NCI-H774 (cell line): Measurements from ENCODE around the gene PLEKHO2.

Experiments
- DNase-seq: peaks from one replicate; lab custom pipeline; 2025; lab: John Stamatoyannopoulos, UW

Gene PLEKHO2

DNA sequence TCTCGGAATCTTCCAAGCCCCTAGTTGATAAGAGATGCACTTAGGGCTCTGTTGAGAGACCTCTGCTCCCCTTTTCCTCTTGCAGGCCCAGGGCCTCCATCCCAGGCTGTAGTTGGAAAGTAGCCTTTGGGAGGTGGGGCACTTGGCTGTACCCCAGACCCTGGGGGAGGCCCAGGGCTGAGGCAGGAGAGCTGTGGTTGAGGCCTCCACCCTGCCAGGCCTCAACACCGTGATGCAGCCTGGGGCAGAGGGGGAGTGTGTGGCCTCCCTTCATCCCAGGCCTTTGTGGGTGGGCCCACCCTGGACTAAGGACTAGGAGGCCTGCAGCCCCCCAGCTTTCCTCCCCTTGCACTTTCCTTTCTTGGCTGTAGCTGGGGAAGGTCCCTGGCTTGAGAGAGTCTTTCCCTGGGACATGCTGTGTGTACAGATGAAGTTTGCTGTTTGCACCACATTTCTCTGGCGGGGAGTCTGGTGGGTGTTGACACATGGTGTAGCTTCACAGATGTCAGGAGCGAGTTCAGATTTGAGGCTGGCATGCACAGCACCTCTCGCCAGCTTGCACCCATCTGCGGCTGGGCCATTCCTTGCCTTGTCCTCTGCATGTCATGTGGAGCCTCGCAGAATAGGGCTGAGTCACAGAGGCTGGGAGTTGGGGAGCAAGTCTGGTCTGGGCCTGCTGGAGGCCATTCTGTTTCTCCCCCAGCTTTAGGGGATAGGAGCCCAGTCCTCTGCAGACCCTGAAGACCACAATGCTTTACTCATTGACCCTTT lies 13.7 kb downstream of the PLEKHO2 start:
- DNase-seq = no peak

DNA sequence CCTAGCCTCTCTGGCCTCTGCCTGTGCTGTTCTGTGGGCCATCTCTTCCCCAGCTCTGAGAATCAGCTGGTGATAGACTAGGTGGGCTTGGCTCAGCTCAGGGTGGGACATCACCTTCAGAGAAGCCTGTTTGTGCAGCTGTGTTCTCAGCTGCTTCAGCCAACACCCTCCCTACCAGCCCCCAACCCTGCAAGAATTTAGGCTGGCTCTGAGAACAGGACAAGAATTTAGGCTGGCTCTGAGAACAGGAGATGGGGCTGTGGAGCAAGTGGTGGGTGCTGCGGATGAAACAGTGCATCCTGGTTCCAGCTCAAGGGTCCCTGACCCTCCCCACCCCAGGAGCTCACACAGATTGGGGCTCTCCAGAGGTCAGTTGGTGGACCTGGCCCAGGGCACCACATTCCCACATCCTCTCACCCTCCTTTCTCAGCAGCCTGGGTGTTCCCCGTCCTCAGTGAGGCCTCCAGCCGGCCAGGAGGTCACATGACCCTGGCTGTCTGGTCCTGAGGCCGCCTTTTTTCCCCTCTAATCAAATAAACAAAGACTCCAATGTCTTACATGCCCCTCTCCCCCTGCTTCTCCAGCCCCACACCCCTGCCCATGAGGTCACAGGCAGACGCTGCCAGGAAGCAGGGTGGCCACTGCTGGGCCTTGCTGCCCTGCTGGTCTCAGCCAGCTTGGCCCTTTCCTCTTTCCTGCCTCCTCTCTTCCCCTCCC lies 14.9 kb downstream of the PLEKHO2 start:
- no peak for DNase-seq

DNA sequence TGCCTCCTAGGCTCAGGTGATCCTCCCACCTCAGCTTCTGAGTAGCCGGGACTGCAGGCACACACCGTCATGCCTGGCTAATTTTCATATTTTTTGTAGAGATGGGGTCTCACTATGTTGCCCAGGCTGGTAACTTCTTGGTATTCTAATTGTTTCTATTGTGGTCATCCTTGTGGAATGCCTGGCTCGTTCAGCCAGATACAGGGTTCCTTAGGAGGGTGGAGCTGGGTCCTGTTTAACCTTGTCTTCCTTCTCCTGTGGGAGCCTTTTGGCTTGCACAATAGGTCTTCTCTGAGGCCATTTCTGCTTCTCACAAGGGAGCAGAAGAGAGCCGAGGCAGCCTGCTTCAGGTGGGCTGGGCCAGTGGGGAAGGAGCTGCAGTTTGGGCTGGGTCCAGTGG lies 15.7 kb downstream of the PLEKHO2 start:
- no peak for DNase-seq

DNA sequence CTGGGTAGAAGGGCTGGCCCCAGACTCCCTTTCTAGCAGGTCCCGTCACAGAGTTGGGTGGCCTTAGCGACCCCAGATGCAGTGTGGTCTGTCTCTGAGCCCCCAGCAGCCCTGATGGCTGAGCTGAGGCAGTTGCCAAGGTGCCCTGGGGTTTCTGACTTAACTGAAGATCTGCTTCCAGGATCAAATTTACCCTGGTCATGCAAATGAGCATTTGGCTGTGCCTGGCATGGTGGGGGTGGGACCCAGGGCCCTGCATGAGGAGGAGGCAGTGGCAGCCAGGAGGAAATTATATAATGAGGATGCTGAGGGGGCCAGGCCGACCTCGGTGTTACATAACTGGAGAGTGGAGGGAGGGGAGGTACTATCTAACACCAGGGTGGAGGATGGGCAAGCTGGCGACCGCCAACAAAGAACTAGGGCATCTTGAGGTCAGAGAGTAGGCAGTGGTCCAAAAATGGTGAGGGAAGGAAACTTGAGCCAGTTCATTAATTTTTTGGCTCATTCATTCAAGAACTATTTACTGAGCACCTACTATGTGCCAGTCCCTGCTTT lies 16.4 kb downstream of the PLEKHO2 start:
- DNase-seq = no peak

DNA sequence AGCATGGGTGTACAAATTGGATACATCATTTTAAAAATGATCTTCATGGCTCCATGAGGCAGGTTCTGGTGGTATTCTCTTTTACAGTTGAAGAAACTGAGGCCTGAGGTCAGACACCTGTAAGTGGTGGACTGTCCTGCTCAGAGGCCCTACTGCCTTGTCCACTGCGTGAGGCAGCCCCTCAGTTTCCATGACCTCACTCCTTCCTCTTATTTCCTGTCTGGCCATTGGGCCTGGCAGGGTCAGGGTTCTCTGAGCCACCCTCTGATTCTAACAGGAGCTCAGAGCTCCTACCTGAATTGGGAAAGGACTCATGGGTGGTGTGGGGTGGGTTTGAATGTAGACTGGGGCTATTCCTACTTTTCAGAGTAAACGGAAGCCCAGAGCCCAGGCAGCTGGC lies 17.5 kb downstream of the PLEKHO2 start:
- no peak for DNase-seq

- DNase-seq = no peak
Measured at GRCh38 chr15:64861331-64861730, 19.6 kb downstream of the PLEKHO2 start.

- DNase-seq = no peak
Measured at GRCh38 chr15:64861960-64862359, 20.2 kb downstream of the PLEKHO2 start.

GRCh38 chr15:64862408-64862807 lies 20.7 kb downstream of the PLEKHO2 start:
- no peak for DNase-seq

- DNase-seq = no peak
Measured at GRCh38 chr15:64864068-64864467, 22.4 kb downstream of the PLEKHO2 start.

GRCh38 chr15:64865126-64865997 lies 23.6 kb downstream of the PLEKHO2 start:
- no peak for DNase-seq

DNA sequence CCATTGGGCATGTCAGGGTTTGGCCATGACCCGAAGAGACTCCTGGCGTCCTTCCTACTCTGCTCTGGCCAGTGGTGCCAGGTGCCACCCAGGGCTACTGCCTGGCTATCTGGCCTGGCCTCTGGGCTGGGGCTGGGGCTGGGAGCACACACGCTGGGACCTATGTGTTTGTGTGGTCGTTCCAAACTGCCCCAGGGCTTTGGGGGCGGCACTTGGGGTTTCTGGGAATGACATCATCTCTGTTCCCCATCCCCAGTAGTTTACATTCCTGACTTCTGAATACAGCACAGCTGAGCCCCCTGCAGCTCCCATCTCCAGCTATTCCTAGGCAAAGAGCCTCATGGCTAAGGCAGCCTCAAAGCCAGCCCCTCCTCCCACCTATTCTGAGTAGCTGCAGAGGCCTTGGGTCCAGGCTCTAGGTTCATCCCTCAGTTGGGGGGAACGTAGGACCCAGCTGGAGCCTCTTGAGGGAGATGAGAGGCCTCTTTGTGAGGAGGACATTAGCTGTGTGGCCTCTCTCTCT lies 24.3 kb downstream of the PLEKHO2 start:
- DNase-seq = no peak

DNA sequence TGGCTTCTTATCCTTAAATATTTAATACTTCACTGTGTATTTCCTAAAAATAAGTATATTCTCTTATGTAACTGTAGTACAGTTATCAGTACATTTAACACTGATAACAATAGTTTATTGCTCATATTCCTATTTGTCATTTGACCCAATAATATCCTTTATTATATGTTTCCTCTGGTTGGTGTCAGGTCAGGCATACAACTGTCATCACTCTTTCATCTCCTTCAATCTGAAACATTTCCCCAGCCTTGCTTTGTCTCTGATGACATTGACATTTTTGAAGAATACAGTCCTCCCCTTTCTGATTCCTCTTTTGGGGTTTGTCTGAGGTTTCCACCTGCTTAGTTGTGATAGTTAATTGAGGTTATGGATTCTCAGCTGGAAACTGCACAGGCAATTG lies 27.8 kb downstream of the PLEKHO2 start:
- no peak for DNase-seq

DNA sequence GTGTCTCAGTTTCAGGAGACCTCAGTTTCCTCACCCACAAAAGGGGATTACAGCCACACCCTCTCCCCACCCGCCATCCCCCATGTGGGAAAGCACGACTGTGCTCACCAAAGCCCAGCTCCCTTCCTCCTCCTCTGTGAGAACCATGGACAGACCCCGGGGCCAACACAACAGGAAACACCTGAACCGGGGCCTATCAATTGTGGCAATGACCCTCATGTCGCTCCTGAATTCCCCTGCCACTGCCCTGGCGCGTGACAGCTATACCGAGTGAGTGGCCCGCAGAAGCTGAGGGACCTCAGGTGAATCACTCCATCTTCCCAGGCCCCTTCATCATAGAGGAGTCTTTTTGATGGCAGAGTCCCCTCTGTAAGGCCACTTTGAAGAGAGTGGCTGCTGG lies 28.6 kb downstream of the PLEKHO2 start:
- no peak for DNase-seq

- DNase-seq = no peak
Measured at GRCh38 chr15:64875641-64876223, 34.0 kb downstream of the PLEKHO2 start.

GRCh38 chr15:64877435-64877834 lies 35.7 kb downstream of the PLEKHO2 start:
- no peak for DNase-seq

DNA sequence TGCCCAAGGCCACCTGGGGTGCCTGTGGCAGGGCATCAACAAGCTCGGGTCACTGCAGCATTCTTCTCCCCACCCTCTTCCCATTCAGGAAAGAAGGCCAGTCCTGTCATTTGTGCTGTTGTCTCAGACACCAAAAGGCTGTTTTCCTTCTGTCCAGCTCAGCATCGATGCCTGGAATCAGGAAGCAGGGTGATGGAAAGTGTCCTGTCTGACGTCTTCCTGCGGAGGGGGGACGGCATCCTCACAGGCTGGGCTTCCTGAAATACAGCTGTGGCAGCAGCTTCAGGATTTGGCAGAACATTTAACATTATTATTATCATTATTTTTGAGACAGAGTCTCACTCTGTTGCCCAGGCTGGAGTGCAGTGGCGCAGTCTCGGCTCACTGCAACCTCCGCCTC lies 37.0 kb downstream of the PLEKHO2 start:
- no peak for DNase-seq

- DNase-seq = no peak
Measured at GRCh38 chr15:64883100-64883581, 41.4 kb downstream of the PLEKHO2 start.

DNA sequence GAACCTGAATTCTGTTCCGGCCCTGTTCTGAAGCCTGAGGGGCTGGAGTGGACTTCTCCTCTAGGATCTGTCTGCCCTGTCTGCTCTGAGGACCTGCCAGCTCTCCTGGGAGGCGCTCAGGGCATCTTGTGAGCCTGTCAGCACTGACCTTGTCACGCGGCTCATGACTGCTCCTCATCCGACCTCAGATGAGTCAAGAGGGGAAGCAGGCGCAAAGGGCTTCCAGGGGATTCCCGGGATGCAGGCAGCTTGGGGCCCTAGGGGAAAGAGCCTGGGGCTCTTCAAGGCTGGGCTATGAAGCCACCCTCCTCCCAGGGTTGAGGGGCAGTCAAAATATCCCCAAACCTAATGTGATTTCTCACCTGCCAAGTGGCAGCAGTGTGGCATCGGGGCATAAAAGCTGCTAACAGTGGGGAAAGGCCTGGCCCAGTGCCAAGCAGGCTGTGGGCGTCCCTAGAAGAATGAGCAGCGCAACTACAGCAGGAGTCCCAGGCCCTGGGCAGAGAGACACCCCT lies 42.3 kb downstream of the PLEKHO2 start:
- DNase-seq = no peak

DNA sequence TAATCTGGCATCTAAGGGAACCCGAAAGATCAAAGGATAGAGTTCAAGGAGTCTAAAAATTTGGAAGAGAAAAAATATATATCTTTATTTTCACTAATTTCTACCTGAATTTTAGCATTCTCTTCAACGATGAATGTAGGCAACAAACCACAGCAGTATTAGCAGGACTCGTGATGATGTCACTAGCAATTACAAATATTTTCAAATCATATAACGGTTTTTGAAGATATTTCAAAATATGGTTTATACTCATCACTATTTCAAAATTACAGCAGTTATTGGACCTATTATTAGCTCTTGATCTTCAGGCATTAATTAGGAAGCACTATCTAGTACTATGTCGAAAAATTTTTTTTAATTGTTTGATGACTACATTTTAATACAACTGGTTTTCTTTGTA lies 43.0 kb downstream of the PLEKHO2 start:
- DNase-seq = no peak

DNA sequence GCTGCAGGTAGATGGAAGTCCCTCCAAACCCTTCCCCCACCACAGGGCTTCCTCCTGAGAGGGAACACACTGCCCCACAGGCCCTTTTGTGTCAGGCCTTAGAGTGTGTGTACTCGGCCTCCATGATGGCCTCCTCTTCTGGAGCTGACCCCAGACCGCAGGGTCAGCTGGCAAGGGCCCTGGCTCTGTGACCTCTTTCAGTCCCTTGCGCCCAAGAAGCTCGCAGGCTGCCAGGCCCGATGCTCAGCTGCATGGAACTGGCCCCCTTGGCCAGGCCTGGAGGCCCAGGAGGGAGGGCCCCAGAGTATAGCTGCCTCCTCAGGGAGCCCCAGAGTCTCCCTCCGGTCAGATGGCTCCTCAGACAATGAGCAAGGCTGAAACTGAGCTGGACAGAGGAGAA lies 46.6 kb downstream of the PLEKHO2 start:
- DNase-seq = no peak

DNA sequence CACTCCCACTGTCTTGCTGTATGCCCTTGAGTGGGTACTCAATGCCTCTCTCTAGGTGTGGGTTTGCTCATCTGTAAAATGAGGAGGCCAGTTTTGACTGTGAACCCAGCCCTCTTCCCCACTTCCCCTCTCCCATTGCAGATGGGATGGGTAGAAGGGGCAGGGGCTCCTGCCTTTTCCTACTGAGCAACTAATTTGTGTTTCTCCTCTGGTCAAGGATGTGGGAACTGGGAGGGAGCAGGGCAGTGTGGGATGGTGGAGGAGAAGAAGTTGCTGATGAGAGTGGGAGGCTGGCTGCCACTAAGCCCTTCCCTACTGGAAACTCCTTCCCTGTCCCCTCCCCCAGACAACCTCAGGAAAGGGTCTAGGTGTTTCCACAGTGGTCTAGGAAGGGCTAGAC lies 49.8 kb downstream of the PLEKHO2 start:
- no peak for DNase-seq
